NCI-H446 treated with DMSO at 0.1 percent for 48 hours (cell line): ENCODE measurements around the gene AAR2.

Source experiments
- DNase-seq: peaks from one replicate; lab custom pipeline; 2025; lab: John Stamatoyannopoulos, UW

AAR2 gene

GRCh38 chr20:36279776-36280175 lies 43.5 kb downstream of the AAR2 start:
- no peak for DNase-seq

DNA sequence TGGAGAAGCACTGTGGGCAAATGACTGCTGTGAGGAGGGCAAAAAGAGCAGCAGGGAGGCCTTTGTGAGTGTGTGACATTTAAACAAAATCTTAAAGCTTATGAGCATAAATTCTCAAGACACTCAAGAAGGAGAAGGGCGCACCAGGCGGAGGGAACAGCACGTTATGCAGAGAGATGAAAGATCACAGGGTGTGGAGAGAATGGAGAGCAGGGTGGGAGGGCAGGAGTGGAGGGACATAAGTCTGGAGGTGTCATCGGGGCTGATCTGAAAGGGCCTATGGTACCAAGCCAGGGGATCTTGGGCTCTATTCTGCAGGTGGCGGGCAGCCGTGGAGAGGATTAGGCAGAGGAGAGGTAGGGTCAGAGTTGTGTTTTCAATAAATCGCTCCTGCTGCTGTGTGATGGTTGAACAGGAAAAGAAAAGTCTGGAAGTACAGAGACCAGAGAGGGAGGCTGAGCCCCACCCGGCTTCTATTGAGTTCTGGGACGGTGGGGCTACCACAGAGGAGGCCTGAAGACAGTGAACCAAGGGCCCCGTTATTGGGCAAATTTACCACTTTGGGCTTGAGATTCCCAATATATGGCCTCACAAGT lies 45.6 kb downstream of the AAR2 start:
- no peak for DNase-seq

DNA sequence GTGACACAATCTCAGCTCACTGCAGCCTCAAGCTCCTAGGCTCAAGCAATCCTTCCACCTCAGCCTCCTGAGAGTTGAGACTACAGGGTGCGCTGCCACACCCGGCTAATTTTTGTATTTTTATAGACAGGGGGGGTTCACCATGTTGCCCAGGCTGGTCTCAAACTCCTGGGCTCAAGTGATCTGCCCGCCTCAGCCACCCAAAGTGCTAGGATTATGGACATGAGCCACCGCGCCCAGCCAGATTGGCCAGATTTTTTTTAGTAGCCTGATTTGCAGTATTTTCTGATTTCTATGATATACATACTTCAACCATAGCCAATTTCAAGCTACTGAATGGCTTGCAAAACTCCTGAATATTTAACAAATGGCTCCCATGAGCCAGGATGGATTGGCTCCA lies 48.5 kb downstream of the AAR2 start:
- no peak for DNase-seq

- DNase-seq = no peak
These were observed 49.6 kb downstream of the AAR2 start for GRCh38 chr20:36285746-36286447.

DNA sequence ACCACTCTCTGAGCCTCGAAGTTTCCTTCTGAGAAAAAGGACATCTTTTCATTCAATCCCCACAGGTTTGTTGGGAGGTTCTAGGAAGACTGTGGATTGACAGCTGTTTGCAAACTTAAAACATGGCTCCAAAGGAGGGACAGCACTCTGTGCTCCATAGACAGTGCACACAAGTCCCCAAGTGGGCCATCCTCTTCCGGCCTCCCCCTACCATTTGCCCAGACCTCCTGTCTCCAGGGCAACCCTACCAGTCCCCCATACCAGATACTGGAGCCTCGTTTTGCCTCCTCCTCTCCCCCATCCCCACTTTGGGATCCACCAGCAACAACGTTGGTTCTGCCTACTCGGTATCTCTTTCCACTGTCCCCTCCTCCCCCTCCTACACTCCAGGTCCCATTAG lies 61.4 kb downstream of the AAR2 start:
- DNase-seq = no peak

- DNase-seq = no peak
These were observed 61.8 kb downstream of the AAR2 start for GRCh38 chr20:36298061-36298460.

- DNase-seq = no peak
These were observed 62.6 kb downstream of the AAR2 start for GRCh38 chr20:36298795-36299339.

DNA sequence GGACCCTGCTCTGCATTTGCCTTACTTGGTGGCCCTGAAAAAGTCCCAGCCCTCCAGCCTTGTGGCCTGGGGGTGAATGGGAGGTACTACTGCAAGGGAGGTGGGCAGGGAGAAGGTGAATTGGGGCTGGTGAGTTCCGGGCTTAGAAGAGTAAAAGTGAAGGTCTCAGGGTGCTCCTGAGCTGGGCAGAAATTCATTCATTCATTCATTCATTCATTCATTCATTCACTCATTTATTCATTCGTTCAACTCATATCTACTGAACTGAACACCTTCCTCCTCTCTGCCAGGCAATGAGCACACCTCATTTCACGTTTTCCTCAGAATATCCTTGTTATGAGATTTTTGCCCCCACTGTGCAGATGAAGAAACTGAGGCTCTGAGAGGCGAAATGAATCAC lies 63.2 kb downstream of the AAR2 start:
- no peak for DNase-seq

- no peak for DNase-seq
These were observed 65.3 kb downstream of the AAR2 start for GRCh38 chr20:36301359-36302119.

DNA sequence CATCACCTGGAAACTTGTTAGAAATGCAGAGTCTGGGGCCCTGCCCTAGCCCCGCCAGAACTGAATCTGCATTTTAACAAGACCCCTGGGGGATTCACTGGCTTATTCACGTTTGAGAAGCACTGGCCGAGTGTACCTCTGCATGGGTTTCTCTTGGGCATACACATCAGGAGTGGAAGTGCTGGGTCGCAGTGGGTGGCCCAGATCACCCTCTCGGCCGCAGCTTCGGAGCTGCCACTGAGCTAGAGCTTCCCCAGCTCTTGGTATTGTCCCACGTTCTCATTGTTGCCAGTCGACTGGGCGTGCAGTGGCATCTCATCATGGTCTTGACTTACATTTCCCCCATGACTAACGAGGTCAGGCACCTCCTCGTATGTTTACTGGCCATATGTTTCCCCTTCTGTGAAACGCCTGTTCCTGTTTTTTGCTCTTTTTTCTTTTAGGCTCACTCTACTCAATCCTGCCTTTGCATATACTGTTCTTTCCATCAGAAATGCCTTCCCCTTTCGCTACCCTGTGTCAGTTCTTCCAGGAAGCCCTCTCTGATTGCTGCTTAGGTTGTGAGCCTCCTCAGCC lies 66.8 kb downstream of the AAR2 start:
- no peak for DNase-seq

GRCh38 chr20:36303831-36304230 lies 67.6 kb downstream of the AAR2 start:
- no peak for DNase-seq

- DNase-seq = no peak
These were observed 68.7 kb downstream of the AAR2 start for GRCh38 chr20:36304786-36305495.

DNA sequence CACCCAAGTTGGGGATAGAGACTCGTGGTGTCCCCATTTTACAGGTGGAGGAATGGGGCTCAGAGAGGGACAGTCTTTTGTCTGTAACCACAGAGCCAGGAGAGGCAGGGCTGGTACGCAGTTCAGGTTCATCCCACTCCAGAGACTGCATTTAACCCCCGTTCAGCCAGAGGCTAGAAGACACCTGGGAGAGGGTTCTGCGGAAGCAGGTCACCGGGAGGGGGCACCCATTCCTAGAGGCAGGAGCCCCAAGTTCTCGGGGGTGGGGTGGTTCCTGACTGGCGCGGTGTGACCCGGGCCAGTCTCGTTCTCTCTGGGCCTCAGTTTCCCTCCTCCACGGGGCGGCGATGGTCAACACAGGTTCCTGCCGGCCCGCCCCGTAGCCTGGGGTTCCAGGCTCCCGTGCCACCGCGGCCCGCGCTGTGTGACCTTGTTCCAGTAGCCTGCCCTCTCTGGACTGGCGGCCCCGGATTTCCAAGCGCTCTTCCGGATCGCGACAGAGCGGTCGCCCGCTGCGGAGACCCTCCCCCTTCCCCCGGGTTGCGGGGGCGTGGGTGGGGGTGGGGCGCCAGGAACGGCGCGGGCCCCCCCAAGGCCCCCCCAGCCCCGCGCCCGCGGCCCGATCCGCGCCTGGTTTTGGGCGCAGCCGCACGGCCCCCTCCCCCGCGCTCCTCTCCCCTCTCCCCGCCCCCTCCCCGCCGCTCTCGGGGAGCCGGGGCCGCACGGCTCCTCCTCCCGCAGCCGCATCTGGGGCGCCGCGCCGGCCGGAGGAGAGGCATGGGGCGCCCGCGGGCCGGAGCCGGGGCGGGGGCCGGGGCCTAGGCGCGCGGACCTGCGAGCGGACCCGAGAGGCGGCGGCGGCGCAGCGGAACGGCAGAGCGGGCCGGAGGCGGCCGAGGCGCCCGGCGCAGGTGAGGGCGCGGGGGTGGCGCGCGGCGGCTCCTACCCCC lies 69.6 kb downstream of the AAR2 start, which contains the start of gene DLGAP4:
TSS of gene DLGAP4 (plus strand) at position 738 of the 950 bp plus-strand sequence. CDS start 125,379 bp downstream, outside the sequence.
- DNase-seq = no peak
